PFSK-1 (cell line): ENCODE measurements around the gene SND1.

Experiments used
- POLR2AphosphoS5 ChIP-seq: IDR thresholded peaks from 2 replicates; pipeline ENCODE4 v1.6.1; 2012; ENCODE audit warnings: low read depth, mild to moderate bottlenecking, control low read depth, low read length, moderate library complexity
- REST ChIP-seq, 2 experiments: IDR thresholded peaks; 2 replicates each; pipeline versions ENCODE4 v1.6.1 to v1.8.0; 2011 to 2012; ENCODE audit warnings: low read depth in 2 of 2, low read length in 2 of 2, control low read depth in 1 of 2, inconsistent platforms in 1 of 2, mild to moderate bottlenecking in 1 of 2, moderate library complexity in 1 of 2; ENCODE audit not compliant: insufficient read depth in 1 of 2
- TAF1 ChIP-seq: IDR thresholded peaks from 2 replicates; pipeline ENCODE4 v1.6.1; 2012; ENCODE audit warnings: low read length, control low read depth, borderline replicate concordance; ENCODE audit not compliant: insufficient read depth

- no peak for TF ChIP-seq POLR2AphosphoS5
- no peak for TF ChIP-seq REST (IDR thresholded peaks at IDR 0.05; ENCODE audit: insufficient read depth in 1 of 2, low read depth in 2 of 2, low read length in 2 of 2)
- no peak for TF ChIP-seq TAF1
Observed at GRCh38 chr7:127678337-127678736, 26.3 kb downstream of the SND1 start.
